HT-29 (cell line): ENCODE data around the gene CENPC. TPM values are rescaled to one million over a fixed set of nuclear protein-coding genes. Genes with fewer than 3 reads are reported as not detected.

Source experiments
- small RNA-seq: library from RNA; depleted of rRNA; stranded (forward); fragments of <200 nt; gene quantifications from one replicate; pipeline ENCODE3, GENCODE V24; 2014
- total RNA-seq: library from RNA; depleted of rRNA; stranded (reverse); fragments of >200 nt; shearing (Covaris generic); gene quantifications from 2 replicates; pipeline ENCODE4 v1.2.3, GENCODE V29; 2014; rRNA removed

Gene CENPC
- total RNA-seq, 1 experiment from 2014 or later = 4.6 TPM

Small RNAs within 50 kb of the gene (small RNA-seq; reads per million reads assigned to genes)
- not detected for gene RNA5SP527
- gene RNU1-63P = 3.1 reads per million, percentile 75 among the genes with 10 or more reads in this experiment

Other genes starting within 250 kb of the CENPC start
- not detected in 2 replicates for gene STAP1, start 13.2 kb upstream of the CENPC start, total RNA-seq
- 28.9 and 29.6 TPM in 2 replicates for gene UBA6, start 155.7 kb upstream of the CENPC start, total RNA-seq
- gene GNRHR, start 208.9 kb upstream of the CENPC start, total RNA-seq = not detected in 2 replicates